ENCODE data around the gene CITED2. TPM values are rescaled to one million over a fixed set of nuclear protein-coding genes. Genes with fewer than 3 reads are reported as not detected.

CITED2 gene
- total and polyA plus RNA-seq, 2 experiments from 2014 or later, result 78.5 to 292 TPM

- H3K27ac ChIP-seq, result peak overlapping the region; percentile 97
- peaks cover 32% of the 10 kb centered on the region for H4K20me1 ChIP-seq (ENCODE audit: insufficient read depth, poor library complexity, severe bottlenecking)
- no peaks in the 10 kb centered on the region for H3K9me3 ChIP-seq (ENCODE audit: low read depth)
- WGBS (ENCODE audit: low lambda C conversion rate, missing lambda C conversion rate), result under 1% methylated on average over 55 of the region's 57 CpGs
- H3K4me1 ChIP-seq (ENCODE audit: insufficient read depth), result peaks cover 23% of the 10 kb centered on the region
- H3K36me3 ChIP-seq (replicated peaks; ENCODE audit: insufficient read depth, low read depth), result no peaks in the 10 kb centered on the region
- H3K4me2 ChIP-seq, result peak overlapping the region; percentile 76
- no peaks in the 10 kb centered on the region for H3K27me3 ChIP-seq
- peaks cover 36% of the 10 kb centered on the region for H3K79me2 ChIP-seq
- no peaks in the 10 kb centered on the region for H3K9me2 ChIP-seq (replicated peaks; ENCODE audit: insufficient read depth)
- H3K4me3 ChIP-seq, result peak overlapping the region; percentile 75
- DNase-seq (ENCODE audit: low spot score), result peak; percentile 77
- TF ChIP-seq CTCF (IDR thresholded peaks at IDR 0.05; ENCODE audit: poor library complexity) (peak; percentile 42), EZH2 (IDR thresholded peaks at IDR 0.05; ENCODE audit: borderline replicate concordance) (no peak)
- no peak overlapping the region for H2AFZ ChIP-seq
Observed at GRCh38 chr6:139373154-139373927, 1.1 kb downstream of the CITED2 start.

GRCh38 chr6:139372326-139373153, 1.9 kb downstream of the CITED2 start:
- TF ChIP-seq CTCF (IDR thresholded peaks at IDR 0.05; ENCODE audit: poor library complexity), result no peak
- TF ChIP-seq EZH2 (IDR thresholded peaks at IDR 0.05; ENCODE audit: borderline replicate concordance), result no peak
- TF ChIP-seq EZH2phosphoT487 (IDR thresholded peaks at IDR 0.05; ENCODE audit: low read depth, severe bottlenecking, unreplicated experiment), result peak; percentile 45
- 2% methylated on average over 14 of the region's 14 CpGs for WGBS (ENCODE audit: low lambda C conversion rate, missing lambda C conversion rate)
- H3K9me3 ChIP-seq (ENCODE audit: low read depth), result no peaks in the 10 kb centered on the region
- H3K27me3 ChIP-seq, result no peaks in the 10 kb centered on the region
- no peak overlapping the region for H2AFZ ChIP-seq
- DNase-seq (ENCODE audit: low spot score), result no peak
- H3K27ac ChIP-seq, result peak overlapping the region; percentile 97
- peak overlapping the region; percentile 76 for H3K4me2 ChIP-seq
- peaks cover 31% of the 10 kb centered on the region for H3K4me1 ChIP-seq (ENCODE audit: insufficient read depth)
- H4K20me1 ChIP-seq (ENCODE audit: insufficient read depth, poor library complexity, severe bottlenecking), result peaks cover 32% of the 10 kb centered on the region
- peaks cover 36% of the 10 kb centered on the region for H3K79me2 ChIP-seq
- no peaks in the 10 kb centered on the region for H3K36me3 ChIP-seq (replicated peaks; ENCODE audit: insufficient read depth, low read depth)
- peak overlapping the region; percentile 75 for H3K4me3 ChIP-seq
- no peaks in the 10 kb centered on the region for H3K9me2 ChIP-seq (replicated peaks; ENCODE audit: insufficient read depth)

GRCh38 chr6:139371421-139372203, 2.8 kb downstream of the CITED2 start:
- no peak overlapping the region for H2AFZ ChIP-seq
- TF ChIP-seq EZH2 (IDR thresholded peaks at IDR 0.05; ENCODE audit: borderline replicate concordance) (no peak), EZH2phosphoT487 (IDR thresholded peaks at IDR 0.05; ENCODE audit: low read depth, severe bottlenecking, unreplicated experiment) (no peak)
- WGBS (ENCODE audit: low lambda C conversion rate, missing lambda C conversion rate), result 20% methylated on average over 3 of the region's 3 CpGs
- H3K4me1 ChIP-seq (ENCODE audit: insufficient read depth), result peaks cover 31% of the 10 kb centered on the region
- H3K27me3 ChIP-seq, result no peaks in the 10 kb centered on the region
- peaks cover 36% of the 10 kb centered on the region for H3K79me2 ChIP-seq
- no peaks in the 10 kb centered on the region for H3K9me2 ChIP-seq (replicated peaks; ENCODE audit: insufficient read depth)
- no peaks in the 10 kb centered on the region for H3K36me3 ChIP-seq (replicated peaks; ENCODE audit: insufficient read depth, low read depth)
- no peaks in the 10 kb centered on the region for H3K9me3 ChIP-seq (ENCODE audit: low read depth)
- peak overlapping the region; percentile 76 for H3K4me2 ChIP-seq
- H3K27ac ChIP-seq, result peak overlapping the region; percentile 97
- DNase-seq (ENCODE audit: low spot score), result no peak
- H3K4me3 ChIP-seq, result peak overlapping the region; percentile 75
- peaks cover 32% of the 10 kb centered on the region for H4K20me1 ChIP-seq (ENCODE audit: insufficient read depth, poor library complexity, severe bottlenecking)

Data from hepatocyte (in vitro differentiated cells).